Cardiac fibroblast (primary cell): ENCODE measurements around the gene CCDC178.

Experiments
- DNase-seq, 2 donors: peaks; one replicate each; pipeline versions ENCODE4 v3.0.0 to v3.0.0-alpha.2; 2010; ENCODE audit warnings: low read depth in 2 of 2
- H3K4me3 ChIP-seq, 2 donors: replicated peaks in 1 of 2; 1 replicate in 1 of 2; 2 replicates in 1 of 2; pipeline ENCODE4 v1.5.1; 2011; ENCODE audit warnings: low read depth in 2 of 2, low read length in 2 of 2, mild to moderate bottlenecking in 2 of 2, moderate library complexity in 1 of 2
- TF ChIP-seq, protein P1 (sequence below): IDR thresholded peaks from one replicate; pipeline ENCODE4 v1.5.1; 2011; ENCODE audit warnings: low read depth, mild to moderate bottlenecking, low read length, inconsistent platforms

Gene CCDC178

DNA sequence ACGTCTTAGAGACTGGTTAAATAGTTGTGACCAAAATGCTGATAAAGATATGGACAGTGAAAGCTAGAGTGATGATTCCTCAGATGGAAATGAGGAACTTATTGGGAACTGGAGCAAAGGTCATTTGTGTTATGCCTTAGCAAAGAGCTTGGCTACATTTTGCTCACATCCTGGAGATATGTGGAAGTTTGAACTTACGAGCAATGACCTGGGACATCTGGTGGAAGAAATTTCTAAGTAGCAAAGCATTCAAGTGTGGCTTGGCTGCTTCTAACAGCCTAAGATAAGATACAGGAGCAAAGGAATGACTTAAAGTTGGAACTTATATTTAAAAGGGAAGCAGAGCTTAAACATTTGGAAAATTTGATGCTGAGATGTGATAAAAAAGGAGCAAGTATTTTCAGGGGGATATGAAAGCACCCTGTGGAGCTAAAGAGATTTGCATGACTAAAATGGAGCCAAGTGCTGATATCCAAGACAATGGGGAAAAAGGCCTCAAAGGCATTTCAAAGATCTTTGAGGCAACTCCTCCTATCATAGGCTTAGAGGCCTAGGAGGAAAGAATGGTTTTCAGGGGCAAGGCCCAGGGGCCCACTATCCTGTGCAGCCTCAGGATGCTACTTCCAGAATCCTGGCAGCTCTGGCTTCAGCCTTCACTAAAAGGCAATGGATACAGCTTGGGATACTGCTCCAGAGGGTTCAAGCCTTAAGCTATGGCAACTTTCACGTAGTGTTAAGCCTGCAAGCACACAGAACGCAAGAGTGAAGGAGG is 543.6 kb downstream of the CCDC178 start:
- no peak overlapping the region for H3K4me3 ChIP-seq
- peak in 1 of 2 donors; percentile 11 for DNase-seq
- TF ChIP-seq, protein P1, sequence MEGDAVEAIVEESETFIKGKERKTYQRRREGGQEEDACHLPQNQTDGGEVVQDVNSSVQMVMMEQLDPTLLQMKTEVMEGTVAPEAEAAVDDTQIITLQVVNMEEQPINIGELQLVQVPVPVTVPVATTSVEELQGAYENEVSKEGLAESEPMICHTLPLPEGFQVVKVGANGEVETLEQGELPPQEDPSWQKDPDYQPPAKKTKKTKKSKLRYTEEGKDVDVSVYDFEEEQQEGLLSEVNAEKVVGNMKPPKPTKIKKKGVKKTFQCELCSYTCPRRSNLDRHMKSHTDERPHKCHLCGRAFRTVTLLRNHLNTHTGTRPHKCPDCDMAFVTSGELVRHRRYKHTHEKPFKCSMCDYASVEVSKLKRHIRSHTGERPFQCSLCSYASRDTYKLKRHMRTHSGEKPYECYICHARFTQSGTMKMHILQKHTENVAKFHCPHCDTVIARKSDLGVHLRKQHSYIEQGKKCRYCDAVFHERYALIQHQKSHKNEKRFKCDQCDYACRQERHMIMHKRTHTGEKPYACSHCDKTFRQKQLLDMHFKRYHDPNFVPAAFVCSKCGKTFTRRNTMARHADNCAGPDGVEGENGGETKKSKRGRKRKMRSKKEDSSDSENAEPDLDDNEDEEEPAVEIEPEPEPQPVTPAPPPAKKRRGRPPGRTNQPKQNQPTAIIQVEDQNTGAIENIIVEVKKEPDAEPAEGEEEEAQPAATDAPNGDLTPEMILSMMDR, result no peak

DNA sequence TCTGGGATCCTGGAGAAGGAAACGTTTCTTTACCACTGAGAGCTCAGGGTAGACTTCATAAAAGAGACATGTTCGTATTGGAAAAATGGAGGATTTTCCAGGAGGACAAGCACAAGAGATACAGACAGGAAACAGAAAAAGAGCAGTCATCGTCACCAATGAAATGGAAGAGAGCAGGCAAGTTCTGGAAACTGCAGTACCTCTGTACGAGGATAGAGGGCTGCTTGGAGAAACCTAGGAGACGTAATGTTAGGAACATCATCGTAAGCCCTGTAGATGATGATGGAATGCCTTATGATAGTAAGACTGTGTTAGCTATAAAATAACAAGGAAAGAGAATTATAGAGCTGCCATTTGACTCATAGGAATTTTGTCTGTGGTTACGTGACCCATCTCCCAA is 546.6 kb downstream of the CCDC178 start:
- H3K4me3 ChIP-seq, result no peak overlapping the region
- peak in 1 of 2 donors; percentile 13 for DNase-seq
- TF ChIP-seq, protein P1, result peak; percentile 27

GRCh38 chr18:32891797-32892196 is 548.7 kb downstream of the CCDC178 start:
- TF ChIP-seq, protein P1, result no peak
- no peak overlapping the region for H3K4me3 ChIP-seq
- DNase-seq, result no peak

DNA sequence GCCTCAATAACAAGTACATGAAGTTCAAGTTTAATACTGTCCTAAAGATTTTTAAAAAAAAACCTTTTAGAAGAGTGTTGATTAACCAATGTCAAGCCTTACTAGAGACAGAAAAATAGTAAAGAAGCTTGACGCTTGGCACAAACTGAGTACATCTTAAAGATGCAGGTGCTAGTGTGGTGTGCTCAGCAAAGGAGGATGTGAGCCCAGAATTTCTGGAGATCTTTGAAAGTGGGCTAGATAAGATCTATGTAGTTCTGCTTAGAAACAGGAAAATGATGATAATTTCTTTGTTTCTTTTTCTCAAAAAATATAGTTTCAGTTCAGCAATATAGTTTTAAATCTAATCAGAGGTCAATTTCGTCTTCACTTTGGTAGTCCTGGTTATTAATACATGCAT is 549.4 kb downstream of the CCDC178 start:
- H3K4me3 ChIP-seq, result no peak overlapping the region
- DNase-seq, result no peak
- TF ChIP-seq, protein P1, result no peak

DNA sequence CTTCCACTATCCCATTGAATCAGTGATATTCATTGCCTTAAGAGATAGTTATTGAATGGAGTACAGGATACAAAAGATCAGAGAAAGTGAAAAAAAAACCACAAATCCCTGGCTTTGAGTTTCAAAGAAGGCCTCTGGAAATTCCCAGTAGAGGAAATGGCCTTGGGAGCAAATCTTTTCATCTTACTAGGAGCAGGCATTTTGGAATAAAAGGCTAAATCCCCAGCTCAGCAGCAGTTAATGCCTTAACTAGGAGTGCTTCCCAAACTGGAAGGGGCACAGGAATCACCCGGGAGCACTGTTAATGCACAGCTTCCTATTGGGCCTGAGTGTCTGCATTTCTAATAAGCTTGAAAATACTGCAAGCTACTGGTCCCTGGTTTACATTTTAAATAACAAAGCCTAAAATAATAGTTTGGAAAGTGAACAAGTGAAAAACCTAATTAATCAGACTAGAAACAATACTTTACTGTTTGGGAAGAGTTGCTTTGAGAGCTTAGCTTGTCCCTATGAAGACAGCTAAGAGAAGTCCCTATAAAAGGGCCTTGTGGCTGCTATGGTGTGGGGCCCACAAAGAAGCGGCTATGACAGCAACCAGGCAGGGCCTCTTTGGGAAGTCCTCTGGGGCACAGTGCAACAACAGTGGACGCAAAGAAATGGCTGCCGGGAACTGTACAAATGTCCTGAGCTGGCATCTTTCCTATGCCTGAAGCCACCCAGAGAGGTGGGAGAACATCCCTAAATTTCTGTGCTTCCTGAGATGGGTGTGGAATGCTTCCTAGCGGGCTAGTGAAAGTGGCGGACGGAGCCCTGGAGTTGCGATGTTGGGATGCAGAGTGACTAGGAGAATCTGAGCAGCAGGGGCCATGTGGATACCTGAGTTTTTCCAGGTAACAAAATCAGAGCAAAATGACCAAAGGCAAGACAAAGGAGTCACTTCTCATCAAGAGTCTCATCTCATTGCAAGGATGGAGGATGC is 550.6 kb downstream of the CCDC178 start:
- H3K4me3 ChIP-seq, result no peak overlapping the region
- DNase-seq, result no peak
- TF ChIP-seq, protein P1, result no peak

DNA sequence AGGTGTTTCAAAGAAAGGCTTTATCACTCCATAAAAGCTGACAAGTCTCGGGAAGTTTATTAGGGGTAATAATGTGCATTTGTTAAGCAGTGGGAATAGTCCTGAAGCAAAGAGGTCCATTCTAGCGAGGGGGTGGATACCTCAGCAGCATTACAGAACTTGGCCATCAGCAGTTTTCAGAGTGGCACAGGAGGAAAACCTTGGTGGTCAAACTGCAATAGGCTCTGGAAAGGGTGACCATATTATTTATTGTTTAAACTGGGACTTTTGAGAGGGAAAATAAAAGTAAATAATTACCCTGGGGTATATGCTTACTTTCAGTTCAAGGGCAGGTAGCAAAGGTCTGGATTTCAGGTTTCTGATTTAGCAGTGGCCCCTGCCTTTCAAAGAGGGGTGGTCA is 552.2 kb downstream of the CCDC178 start:
- TF ChIP-seq, protein P1, result no peak
- no peak overlapping the region for H3K4me3 ChIP-seq

More for the DNA sequence above, 552.2 kb downstream of the CCDC178 start:
- no peak for DNase-seq
